ENCODE measurements around the gene RNASEH2C. TPM values are rescaled to one million over a fixed set of nuclear protein-coding genes. Genes with fewer than 3 reads are reported as not detected.
"Not testable (repeated sequence)": the region's sequence is repeated elsewhere in the genome, so short reads cannot be mapped to it uniquely, and the experiment has no call there.

The RNASEH2C gene
- polyA plus RNA-seq: 10 to 100 TPM; 36.9 to 65.1 (median 50.2) TPM
- long read RNA-seq, donor 1, transcript RNASEH2C-209 (2 exons, 2,643 nt): minor isoform, 6 of 79 reads
- long read RNA-seq, donor 1, transcript RNASEH2C-201 (4 exons, 2,794 nt): major isoform, 61 of 79 reads
- long read RNA-seq, donor 1, transcript RNASEH2C-203 (3 exons, 2,798 nt): minor isoform, 11 of 79 reads
- long read RNA-seq, donor 1, partial matches to known transcripts: 0 of 79 reads
- long read RNA-seq, donor 1, other reads (novel, unspliced or antisense): 0 of 79 reads
- long read RNA-seq, donor 2, transcript RNASEH2C-201 (4 exons, 2,794 nt): major isoform, 14 of 17 reads
- long read RNA-seq, donor 2, partial matches to known transcripts: 0 of 17 reads
- long read RNA-seq, donor 2, other reads (novel, unspliced or antisense): 0 of 17 reads
- long read RNA-seq, donor 3, transcript RNASEH2C-203 (3 exons, 2,798 nt): minor isoform, 6 of 31 reads
- long read RNA-seq, donor 3, transcript RNASEH2C-209 (2 exons, 2,643 nt): minor isoform, 6 of 31 reads
- long read RNA-seq, donor 3, transcript RNASEH2C-201 (4 exons, 2,794 nt): major isoform, 18 of 31 reads
- long read RNA-seq, donor 3, partial matches to known transcripts: 0 of 31 reads
- long read RNA-seq, donor 3, other reads (novel, unspliced or antisense): 0 of 31 reads
- long read RNA-seq, donor 4: 0 reads
- long read RNA-seq, donor 5, transcript RNASEH2C-203 (3 exons, 2,798 nt): minor isoform, 5 of 18 reads
- long read RNA-seq, donor 5, transcript RNASEH2C-201 (4 exons, 2,794 nt): major isoform, 12 of 18 reads
- long read RNA-seq, donor 5, partial matches to known transcripts: 0 of 18 reads
- long read RNA-seq, donor 5, other reads (novel, unspliced or antisense): 0 of 18 reads
- long read RNA-seq, donor 6, transcript RNASEH2C-201 (4 exons, 2,794 nt): major isoform, 27 of 36 reads
- long read RNA-seq, donor 6, partial matches to known transcripts: 0 of 36 reads
- long read RNA-seq, donor 6, other reads (novel, unspliced or antisense): 0 of 36 reads
- long read RNA-seq, donor 7: 0 reads
- long read RNA-seq, donor 8, partial matches to known transcripts: 0 of 5 reads
- long read RNA-seq, donor 8, other reads (novel, unspliced or antisense): 0 of 5 reads
- long read RNA-seq, donor 9, transcript RNASEH2C-201 (4 exons, 2,794 nt): major isoform, 9 of 9 reads
- long read RNA-seq, donor 9, partial matches to known transcripts: 0 of 9 reads
- long read RNA-seq, donor 9, other reads (novel, unspliced or antisense): 0 of 9 reads
- long read RNA-seq, donor 10, transcript RNASEH2C-203 (3 exons, 2,798 nt): minor isoform, 7 of 75 reads
- long read RNA-seq, donor 10, transcript RNASEH2C-201 (4 exons, 2,794 nt): major isoform, 38 of 75 reads
- long read RNA-seq, donor 10, partial matches to known transcripts: 26 of 75 reads
- long read RNA-seq, donor 10, other reads (novel, unspliced or antisense): 0 of 75 reads

- FAIRE-seq: no peak
- Histone ChIP-seq H3K27ac (ENCODE audit: low read depth in 1 of 3, low read length in 2 of 3) (peak within 1 kb of the TSS; percentile 62 to 92 (median 81)), H3K4me1 (ENCODE audit: control insufficient read depth in 3 of 3, insufficient read depth in 2 of 3, low read depth in 1 of 3, low read length in 2 of 3) (peaks cover 3 to 9% (median 6%) of the 10 kb centered on the region in 3 donors), H3K9me3 (ENCODE audit: control insufficient read depth in 2 of 2, insufficient read depth in 1 of 2, low read depth in 1 of 2, low read length in 1 of 2) (no peaks in the 10 kb centered on the region), H3K36me3 (ENCODE audit: control insufficient read depth in 3 of 3, insufficient read depth in 2 of 3, low read depth in 1 of 3, low read length in 3 of 3) (peaks cover 18 to 45% (median 25%) of the 10 kb centered on the region in 3 donors), H3K27me3 (ENCODE audit: control insufficient read depth in 3 of 3, insufficient read depth in 3 of 3, low read length in 3 of 3) (no peaks in the 10 kb centered on the region), H3K4me3 (ENCODE audit: low read depth in 1 of 3, low read length in 3 of 3) (peak within 1 kb of the TSS; percentile 67 to 87 (median 77))
- DNase-seq: peak; percentile 87 to 95
- 0% methylated on average over 70 to 76 of the region's 76 CpGs for WGBS, 3 donors
Observed at GRCh38 chr11:65720211-65720934, at the start of gene RNASEH2C. TSS of gene RNASEH2C (minus strand) at chr11:65720798. CDS start at chr11:65720758, 40 bp downstream.

- H3K9me3 ChIP-seq (ENCODE audit: control insufficient read depth in 2 of 2, insufficient read depth in 1 of 2, low read depth in 1 of 2, low read length in 1 of 2); DNase-seq; H3K27ac ChIP-seq (ENCODE audit: low read depth in 1 of 3, low read length in 2 of 3); H3K4me3 ChIP-seq (ENCODE audit: low read depth in 1 of 3, low read length in 3 of 3); H3K27me3 ChIP-seq (ENCODE audit: control insufficient read depth in 3 of 3, insufficient read depth in 3 of 3, low read length in 3 of 3); FAIRE-seq; H3K36me3 ChIP-seq (ENCODE audit: control insufficient read depth in 3 of 3, insufficient read depth in 2 of 3, low read depth in 1 of 3, low read length in 3 of 3): not testable (repeated sequence)
- peaks cover 0 to 11% (median 0%) of the 10 kb centered on the region in 3 donors for H3K4me1 ChIP-seq (ENCODE audit: control insufficient read depth in 3 of 3, insufficient read depth in 2 of 3, low read depth in 1 of 3, low read length in 2 of 3)
- WGBS, 3 donors: 53 to 77% (median 74%) methylated on average over 5 of the region's 5 CpGs
Observed at GRCh38 chr11:65767806-65768205, 47.2 kb upstream of the RNASEH2C start.

GRCh38 chr11:65767406-65767805 is 46.8 kb upstream of the RNASEH2C start:
- no peak for DNase-seq
- H3K36me3 ChIP-seq (ENCODE audit: control insufficient read depth in 3 of 3, insufficient read depth in 2 of 3, low read depth in 1 of 3, low read length in 3 of 3): no peaks in the 10 kb centered on the region
- H3K27me3 ChIP-seq (ENCODE audit: control insufficient read depth in 3 of 3, insufficient read depth in 3 of 3, low read length in 3 of 3): no peaks in the 10 kb centered on the region
- no peak for FAIRE-seq
- H3K9me3 ChIP-seq (ENCODE audit: control insufficient read depth in 2 of 2, insufficient read depth in 1 of 2, low read depth in 1 of 2, low read length in 1 of 2): no peaks in the 10 kb centered on the region
- WGBS, 3 donors: 78 to 85% (median 80%) methylated on average over 10 of the region's 10 CpGs
- peaks cover 0 to 11% (median 0%) of the 10 kb centered on the region in 3 donors for H3K4me1 ChIP-seq (ENCODE audit: control insufficient read depth in 3 of 3, insufficient read depth in 2 of 3, low read depth in 1 of 3, low read length in 2 of 3)
- H3K4me3 ChIP-seq (ENCODE audit: low read depth in 1 of 3, low read length in 3 of 3): no peak overlapping the region
- no peak overlapping the region for H3K27ac ChIP-seq (ENCODE audit: low read depth in 1 of 3, low read length in 2 of 3)

GRCh38 chr11:65766535-65766934 is 45.9 kb upstream of the RNASEH2C start:
- FAIRE-seq (no peak), DNase-seq (no peak)
- H3K4me3 ChIP-seq (ENCODE audit: low read depth in 1 of 3, low read length in 3 of 3): no peak overlapping the region
- WGBS, 3 donors: 49 to 58% (median 58%) methylated on average over 7 of the region's 7 CpGs
- H3K9me3 ChIP-seq (ENCODE audit: control insufficient read depth in 2 of 2, insufficient read depth in 1 of 2, low read depth in 1 of 2, low read length in 1 of 2): no peaks in the 10 kb centered on the region
- no peaks in the 10 kb centered on the region for H3K36me3 ChIP-seq (ENCODE audit: control insufficient read depth in 3 of 3, insufficient read depth in 2 of 3, low read depth in 1 of 3, low read length in 3 of 3)
- no peak overlapping the region for H3K27ac ChIP-seq (ENCODE audit: low read depth in 1 of 3, low read length in 2 of 3)
- no peaks in the 10 kb centered on the region for H3K27me3 ChIP-seq (ENCODE audit: control insufficient read depth in 3 of 3, insufficient read depth in 3 of 3, low read length in 3 of 3)
- peaks cover 0 to 11% (median 0%) of the 10 kb centered on the region in 3 donors for H3K4me1 ChIP-seq (ENCODE audit: control insufficient read depth in 3 of 3, insufficient read depth in 2 of 3, low read depth in 1 of 3, low read length in 2 of 3)

- FAIRE-seq (no peak), DNase-seq (peak in 1 of 2 donors; percentile 68)
- H3K4me3 ChIP-seq (ENCODE audit: low read depth in 1 of 3, low read length in 3 of 3): no peak overlapping the region
- no peak overlapping the region for H3K27ac ChIP-seq (ENCODE audit: low read depth in 1 of 3, low read length in 2 of 3)
- no peaks in the 10 kb centered on the region for H3K36me3 ChIP-seq (ENCODE audit: control insufficient read depth in 3 of 3, insufficient read depth in 2 of 3, low read depth in 1 of 3, low read length in 3 of 3)
- H3K4me1 ChIP-seq (ENCODE audit: control insufficient read depth in 3 of 3, insufficient read depth in 2 of 3, low read depth in 1 of 3, low read length in 2 of 3): peaks cover 0 to 11% (median 0%) of the 10 kb centered on the region in 3 donors
- H3K9me3 ChIP-seq (ENCODE audit: control insufficient read depth in 2 of 2, insufficient read depth in 1 of 2, low read depth in 1 of 2, low read length in 1 of 2): no peaks in the 10 kb centered on the region
- H3K27me3 ChIP-seq (ENCODE audit: control insufficient read depth in 3 of 3, insufficient read depth in 3 of 3, low read length in 3 of 3): no peaks in the 10 kb centered on the region
- WGBS, 3 donors: 22 to 63% (median 40%) methylated on average over 5 of the region's 5 CpGs
Observed at GRCh38 chr11:65764434-65764833, 43.8 kb upstream of the RNASEH2C start.

GRCh38 chr11:65762816-65763215 is 42.2 kb upstream of the RNASEH2C start:
- DNase-seq: not testable (repeated sequence)

GRCh38 chr11:65762169-65762568 is 41.6 kb upstream of the RNASEH2C start:
- WGBS, 3 donors: 34 to 68% (median 54%) methylated on average over 4 to 5 of the region's 5 CpGs
- not testable (repeated sequence) for DNase-seq; H3K9me3 ChIP-seq (ENCODE audit: control insufficient read depth in 2 of 2, insufficient read depth in 1 of 2, low read depth in 1 of 2, low read length in 1 of 2); FAIRE-seq; H3K36me3 ChIP-seq (ENCODE audit: control insufficient read depth in 3 of 3, insufficient read depth in 2 of 3, low read depth in 1 of 3, low read length in 3 of 3); H3K4me3 ChIP-seq (ENCODE audit: low read depth in 1 of 3, low read length in 3 of 3); H3K27me3 ChIP-seq (ENCODE audit: control insufficient read depth in 3 of 3, insufficient read depth in 3 of 3, low read length in 3 of 3); H3K27ac ChIP-seq (ENCODE audit: low read depth in 1 of 3, low read length in 2 of 3)
- H3K4me1 ChIP-seq (ENCODE audit: control insufficient read depth in 3 of 3, insufficient read depth in 2 of 3, low read depth in 1 of 3, low read length in 2 of 3): peaks cover 0 to 11% (median 0%) of the 10 kb centered on the region in 3 donors

More at GRCh38 chr11:65762816-65763215, 42.2 kb upstream of the RNASEH2C start:
- FAIRE-seq; H3K4me3 ChIP-seq (ENCODE audit: low read depth in 1 of 3, low read length in 3 of 3); H3K9me3 ChIP-seq (ENCODE audit: control insufficient read depth in 2 of 2, insufficient read depth in 1 of 2, low read depth in 1 of 2, low read length in 1 of 2); H3K27me3 ChIP-seq (ENCODE audit: control insufficient read depth in 3 of 3, insufficient read depth in 3 of 3, low read length in 3 of 3); H3K36me3 ChIP-seq (ENCODE audit: control insufficient read depth in 3 of 3, insufficient read depth in 2 of 3, low read depth in 1 of 3, low read length in 3 of 3); H3K27ac ChIP-seq (ENCODE audit: low read depth in 1 of 3, low read length in 2 of 3): not testable (repeated sequence)
- WGBS, 3 donors: 87 to 97% (median 94%) methylated on average over 19 to 22 of the region's 29 CpGs
- H3K4me1 ChIP-seq (ENCODE audit: control insufficient read depth in 3 of 3, insufficient read depth in 2 of 3, low read depth in 1 of 3, low read length in 2 of 3): peaks cover 0 to 11% (median 0%) of the 10 kb centered on the region in 3 donors
